K562 (cell line): ENCODE measurements around the gene ZBTB48. TPM values are rescaled to one million over a fixed set of nuclear protein-coding genes. Genes with fewer than 3 reads are reported as not detected.

ENCODE experiments used
- MBD2 ChIP-seq: sonication (generic); IDR thresholded peaks from 2 replicates; pipeline ENCODE4 v1.6.1; 2016; ENCODE audit warnings: low read depth, borderline replicate concordance
- STAG1 ChIP-seq: sonication (generic); formaldehyde crosslinking; IDR thresholded peaks from 2 replicates; pipeline ENCODE4 v1.5.0; 2020; ENCODE audit warnings: missing genetic modification reagents, borderline replicate concordance
- polyA plus RNA-seq, 8 experiments: library from polyadenylated mRNA; depleted of rRNA in 4 of 8; stranded (reverse) in 5 of 8; unstranded in 3 of 8; fragments of >200 nt; fragmentation: Nextera tagmentation in 2 of 8; fragmentation: Illumina TruSeq in 1 of 8; extraction: Ambion mirVana in 2 of 8; extraction: Trizol in 1 of 8; gene quantifications; 2 replicates each; pipeline versions ENCODE4 v1.2.1 to v1.2.3, GENCODE V29; 2011 to 2014; ENCODE audit warnings: inconsistent platforms in 1 of 8, missing spikeins in 1 of 8
- total RNA-seq, 7 experiments: library from RNA; depleted of rRNA in 6 of 7; stranded (reverse); fragments of >200 nt in 6 of 7; fragmentation: Illumina TruSeq in 2 of 7; extraction: Trizol in 2 of 7; gene quantifications; 2 replicates each; pipeline versions ENCODE4 v1.2.1 to v1.2.3, GENCODE V29; 2011 to 2021; ENCODE audit warnings: low replicate concordance in 1 of 7
- TF ChIP-seq, protein P1 (sequence below), 2 experiments: fragments of 450-650 bp in 1 of 2; sonication (generic) in 1 of 2; formaldehyde crosslinking in 1 of 2; IDR thresholded peaks; 2 replicates each; pipeline versions ENCODE4 v1.7.1 to v1.9.0; 2016 to 2022; ENCODE audit warnings: inconsistent platforms in 1 of 2, mild to moderate bottlenecking in 1 of 2, missing genetic modification reagents in 1 of 2

ZBTB48 gene
- total and polyA plus RNA-seq, 9 of the 15 experiments (the other 6 are each of a cell fraction or from before 2014, with no cell fraction given) = 1.9 to 66.9 (median 29.5) TPM

GRCh38 chr1:6580119-6580592 lies 362 bp downstream of the ZBTB48 start (continued):
- TF ChIP-seq MBD2 (no peak), STAG1 (no peak)
- TF ChIP-seq, protein P1, sequence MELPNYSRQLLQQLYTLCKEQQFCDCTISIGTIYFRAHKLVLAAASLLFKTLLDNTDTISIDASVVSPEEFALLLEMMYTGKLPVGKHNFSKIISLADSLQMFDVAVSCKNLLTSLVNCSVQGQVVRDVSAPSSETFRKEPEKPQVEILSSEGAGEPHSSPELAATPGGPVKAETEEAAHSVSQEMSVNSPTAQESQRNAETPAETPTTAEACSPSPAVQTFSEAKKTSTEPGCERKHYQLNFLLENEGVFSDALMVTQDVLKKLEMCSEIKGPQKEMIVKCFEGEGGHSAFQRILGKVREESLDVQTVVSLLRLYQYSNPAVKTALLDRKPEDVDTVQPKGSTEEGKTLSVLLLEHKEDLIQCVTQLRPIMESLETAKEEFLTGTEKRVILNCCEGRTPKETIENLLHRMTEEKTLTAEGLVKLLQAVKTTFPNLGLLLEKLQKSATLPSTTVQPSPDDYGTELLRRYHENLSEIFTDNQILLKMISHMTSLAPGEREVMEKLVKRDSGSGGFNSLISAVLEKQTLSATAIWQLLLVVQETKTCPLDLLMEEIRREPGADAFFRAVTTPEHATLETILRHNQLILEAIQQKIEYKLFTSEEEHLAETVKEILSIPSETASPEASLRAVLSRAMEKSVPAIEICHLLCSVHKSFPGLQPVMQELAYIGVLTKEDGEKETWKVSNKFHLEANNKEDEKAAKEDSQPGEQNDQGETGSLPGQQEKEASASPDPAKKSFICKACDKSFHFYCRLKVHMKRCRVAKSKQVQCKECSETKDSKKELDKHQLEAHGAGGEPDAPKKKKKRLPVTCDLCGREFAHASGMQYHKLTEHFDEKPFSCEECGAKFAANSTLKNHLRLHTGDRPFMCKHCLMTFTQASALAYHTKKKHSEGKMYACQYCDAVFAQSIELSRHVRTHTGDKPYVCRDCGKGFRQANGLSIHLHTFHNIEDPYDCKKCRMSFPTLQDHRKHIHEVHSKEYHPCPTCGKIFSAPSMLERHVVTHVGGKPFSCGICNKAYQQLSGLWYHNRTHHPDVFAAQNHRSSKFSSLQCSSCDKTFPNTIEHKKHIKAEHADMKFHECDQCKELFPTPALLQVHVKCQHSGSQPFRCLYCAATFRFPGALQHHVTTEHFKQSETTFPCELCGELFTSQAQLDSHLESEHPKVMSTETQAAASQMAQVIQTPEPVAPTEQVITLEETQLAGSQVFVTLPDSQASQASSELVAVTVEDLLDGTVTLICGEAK (IDR thresholded peaks at IDR 0.05) = 0 out of 2 replicates have a peak, but pooled peaks have one; percentile 9
- TF ChIP-seq, protein P1 (CRISPR knock-in tag; IDR thresholded peaks at IDR 0.05) = no peak
